Liver (tissue), 9 donors: ENCODE data around the gene AHR. TPM values are rescaled to one million over a fixed set of nuclear protein-coding genes. Genes with fewer than 3 reads are reported as not detected.

Experiments
- DNase-seq: peaks from one replicate; pipeline ENCODE4 v3.0.0-alpha.2; 2017; ENCODE audit warnings: low spot score
- H3K27ac ChIP-seq, 2 donors: one replicate each; pipeline ENCODE4 v1.7.0; 2013; ENCODE audit warnings: inconsistent platforms in 2 of 2, low read length in 2 of 2, control low read depth in 1 of 2, low read depth in 1 of 2, mild to moderate bottlenecking in 1 of 2
- H3K27me3 ChIP-seq, 4 donors: one replicate each; pipeline versions ENCODE4 v1.6.1 to v1.7.0; 2013; ENCODE audit warnings: low read length in 3 of 4, inconsistent platforms in 1 of 4, mild to moderate bottlenecking in 1 of 4, moderate library complexity in 1 of 4; ENCODE audit not compliant: control insufficient read depth in 4 of 4, insufficient read depth in 4 of 4
- H3K36me3 ChIP-seq, 4 donors: one replicate each; pipeline versions ENCODE4 v1.6.1 to v1.7.0; 2013; ENCODE audit warnings: low read length in 3 of 4, mild to moderate bottlenecking in 3 of 4, low read depth in 1 of 4, moderate library complexity in 1 of 4; ENCODE audit not compliant: control insufficient read depth in 4 of 4, insufficient read depth in 3 of 4
- H3K4me1 ChIP-seq, 4 donors: one replicate each; pipeline versions ENCODE4 v1.6.1 to v1.7.0; 2013; ENCODE audit warnings: low read length in 3 of 4, mild to moderate bottlenecking in 3 of 4, moderate library complexity in 1 of 4; ENCODE audit not compliant: control insufficient read depth in 4 of 4, insufficient read depth in 4 of 4
- H3K4me3 ChIP-seq, 3 donors: one replicate each; pipeline versions ENCODE4 v1.6.1 to v1.7.0; 2013; ENCODE audit warnings: low read length in 3 of 3, control low read depth in 1 of 3, low read depth in 1 of 3, mild to moderate bottlenecking in 1 of 3
- H3K9ac ChIP-seq, 2 donors: one replicate each; pipeline ENCODE4 v1.7.0; 2013; ENCODE audit warnings: low read length in 2 of 2, mild to moderate bottlenecking in 2 of 2, moderate library complexity in 2 of 2, control low read depth in 1 of 2, low read depth in 1 of 2
- H3K9me3 ChIP-seq, 4 donors: one replicate each; pipeline versions ENCODE4 v1.6.1 to v1.7.0; 2013; ENCODE audit warnings: low read length in 3 of 4; ENCODE audit not compliant: control insufficient read depth in 4 of 4
- ATF3 ChIP-seq: IDR thresholded peaks from 2 replicates; pipeline ENCODE4 v1.6.1; 2016; ENCODE audit warnings: antibody characterized with exemption
- CTCF ChIP-seq: fragments of 150-350 bp; IDR thresholded peaks from 2 replicates; pipeline ENCODE4 v1.5.1; 2017; ENCODE audit warnings: improper control_type of control experiment, low read depth, low read length; ENCODE audit not compliant: missing input control
- EGR1 ChIP-seq, 2 donors: IDR thresholded peaks; 2 replicates each; pipeline ENCODE4 v1.6.1; 2016 to 2018; ENCODE audit warnings: antibody characterized with exemption in 2 of 2, low read depth in 2 of 2
- FOXA1 ChIP-seq: IDR thresholded peaks from 2 replicates; pipeline ENCODE4 v1.6.1; 2016; ENCODE audit warnings: antibody characterized with exemption
- FOXA2 ChIP-seq: IDR thresholded peaks from 2 replicates; pipeline ENCODE4 v1.6.1; 2016; ENCODE audit warnings: antibody characterized with exemption
- GABPA ChIP-seq, 2 donors: IDR thresholded peaks in 1 of 2; conservative IDR thresholded peaks in 1 of 2; 2 replicates each; pipeline ENCODE4 v1.6.1; 2016; ENCODE audit warnings: antibody characterized with exemption in 2 of 2, mild to moderate bottlenecking in 1 of 2, moderate library complexity in 1 of 2
- HNF4G ChIP-seq: IDR thresholded peaks from 2 replicates; pipeline ENCODE4 v1.6.1; 2016; ENCODE audit warnings: antibody characterized with exemption
- JUND ChIP-seq, 2 donors: IDR thresholded peaks; 2 replicates each; pipeline ENCODE4 v1.6.1; 2016; ENCODE audit warnings: antibody characterized with exemption in 2 of 2
- NR2F2 ChIP-seq: IDR thresholded peaks from 2 replicates; pipeline ENCODE4 v1.6.1; 2016; ENCODE audit warnings: antibody characterized with exemption
- RAD21 ChIP-seq, 2 donors: IDR thresholded peaks; 2 replicates each; pipeline ENCODE4 v1.6.1; 2016; ENCODE audit warnings: antibody characterized with exemption in 2 of 2, mild to moderate bottlenecking in 2 of 2
- RXRA ChIP-seq, 2 donors: IDR thresholded peaks; 2 replicates each; pipeline ENCODE4 v1.6.1; 2017 to 2018; ENCODE audit warnings: antibody characterized with exemption in 2 of 2, mild to moderate bottlenecking in 1 of 2
- WGBS: extraction: QIAGEN DNeasy Blood & Tissue Kit; methylation state at CpG from one replicate; pipeline ENCODE4 v1.1.7; 2013; 5-methylcytosine and 5-hydroxymethylcytosine counted together
- polyA plus RNA-seq, 2 donors: library from polyadenylated mRNA; stranded (reverse) in 1 of 2; unstranded in 1 of 2; fragments of 200-250 nt in 1 of 2; fragments of >200 nt in 1 of 2; fragmentation: Nextera tagmentation in 1 of 2; extraction: Ambion mirVana in 1 of 2; gene quantifications; one replicate each; pipeline versions ENCODE4 v1.2.1 to v1.2.3, GENCODE V29; 2013 to 2015
- total RNA-seq, 2 donors: library from RNA; depleted of rRNA; stranded (reverse); fragments of >200 nt; gene quantifications; one replicate each; pipeline ENCODE4 v1.2.3, GENCODE V29; 2014
- TF ChIP-seq, protein P1 (sequence below): IDR thresholded peaks from 2 replicates; pipeline ENCODE4 v1.6.1; 2016; ENCODE audit warnings: antibody characterized with exemption
- TF ChIP-seq, protein P2 (sequence below): IDR thresholded peaks from 2 replicates; pipeline ENCODE4 v1.6.1; 2016; ENCODE audit warnings: antibody characterized with exemption
- TF ChIP-seq, protein P3 (sequence below): IDR thresholded peaks from 2 replicates; pipeline ENCODE4 v1.6.1; 2016; ENCODE audit warnings: antibody characterized with exemption, mild to moderate bottlenecking
- donor health status: healthy.
- donor health status: healthy.
- donor health status: healthy.
- donor health status: healthy.
- donor health status: healthy.

Gene AHR
- total and polyA plus RNA-seq, 4 donors = 9.9 to 61.2 (median 20.1) TPM

- TF ChIP-seq, protein P1, sequence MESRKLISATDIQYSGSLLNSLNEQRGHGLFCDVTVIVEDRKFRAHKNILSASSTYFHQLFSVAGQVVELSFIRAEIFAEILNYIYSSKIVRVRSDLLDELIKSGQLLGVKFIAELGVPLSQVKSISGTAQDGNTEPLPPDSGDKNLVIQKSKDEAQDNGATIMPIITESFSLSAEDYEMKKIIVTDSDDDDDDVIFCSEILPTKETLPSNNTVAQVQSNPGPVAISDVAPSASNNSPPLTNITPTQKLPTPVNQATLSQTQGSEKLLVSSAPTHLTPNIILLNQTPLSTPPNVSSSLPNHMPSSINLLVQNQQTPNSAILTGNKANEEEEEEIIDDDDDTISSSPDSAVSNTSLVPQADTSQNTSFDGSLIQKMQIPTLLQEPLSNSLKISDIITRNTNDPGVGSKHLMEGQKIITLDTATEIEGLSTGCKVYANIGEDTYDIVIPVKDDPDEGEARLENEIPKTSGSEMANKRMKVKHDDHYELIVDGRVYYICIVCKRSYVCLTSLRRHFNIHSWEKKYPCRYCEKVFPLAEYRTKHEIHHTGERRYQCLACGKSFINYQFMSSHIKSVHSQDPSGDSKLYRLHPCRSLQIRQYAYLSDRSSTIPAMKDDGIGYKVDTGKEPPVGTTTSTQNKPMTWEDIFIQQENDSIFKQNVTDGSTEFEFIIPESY = no peak
Observed at GRCh38 chr7:17333221-17333620, 34.8 kb downstream of the AHR start (continued).

DNA sequence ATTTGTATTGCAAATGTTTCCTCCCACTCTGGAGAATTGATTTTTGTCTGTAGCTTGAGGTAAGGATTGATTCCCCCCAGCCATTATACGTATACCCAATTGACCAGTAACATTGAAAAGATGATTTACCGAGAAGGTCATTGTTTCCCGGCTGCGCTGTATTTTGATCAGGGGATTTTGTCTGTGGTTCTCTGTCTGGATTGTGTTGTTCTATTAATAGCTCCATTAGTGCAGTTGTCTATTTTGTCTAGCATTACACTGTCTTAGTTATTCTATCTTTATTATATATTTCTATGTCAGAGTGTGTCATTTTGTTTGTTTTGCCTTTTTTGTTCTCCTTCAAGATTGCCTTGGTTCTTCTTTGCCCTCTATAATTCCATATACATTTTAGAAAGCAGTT is 37.7 kb downstream of the AHR start:
- Histone ChIP-seq H3K36me3 (peaks cover 0 to 56% (median 35%) of the 10 kb centered on the region in 4 donors), H3K27me3 (no peaks in the 10 kb centered on the region), H3K27ac (no peak overlapping the region), H3K9ac (no peak overlapping the region), H3K4me3 (no peak overlapping the region), H3K9me3 (no peaks in the 10 kb centered on the region), H3K4me1 (peaks cover 0 to 2% (median under 1%) of the 10 kb centered on the region in 4 donors)
- no peak for TF ChIP-seq RAD21 (IDR thresholded peaks at IDR 0.05)
- no peak for TF ChIP-seq CTCF
- no peak for TF ChIP-seq EGR1 (IDR thresholded peaks at IDR 0.05; ENCODE audit: low read depth in 2 of 2)
- TF ChIP-seq, protein P2, sequence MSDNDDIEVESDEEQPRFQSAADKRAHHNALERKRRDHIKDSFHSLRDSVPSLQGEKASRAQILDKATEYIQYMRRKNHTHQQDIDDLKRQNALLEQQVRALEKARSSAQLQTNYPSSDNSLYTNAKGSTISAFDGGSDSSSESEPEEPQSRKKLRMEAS = no peak
- TF ChIP-seq NR2F2 = no peak
- no peak for TF ChIP-seq HNF4G
- TF ChIP-seq GABPA (IDR thresholded peaks at IDR 0.05 in 1 of 2, conservative IDR thresholded peaks at IDR 0.05 in 1 of 2) = no peak
- no peak for TF ChIP-seq RXRA (IDR thresholded peaks at IDR 0.05)
- no peak for TF ChIP-seq FOXA1
- no peak for TF ChIP-seq JUND (IDR thresholded peaks at IDR 0.05)
- TF ChIP-seq ATF3 = no peak
- TF ChIP-seq, protein P1 = no peak
- TF ChIP-seq, protein P3, sequence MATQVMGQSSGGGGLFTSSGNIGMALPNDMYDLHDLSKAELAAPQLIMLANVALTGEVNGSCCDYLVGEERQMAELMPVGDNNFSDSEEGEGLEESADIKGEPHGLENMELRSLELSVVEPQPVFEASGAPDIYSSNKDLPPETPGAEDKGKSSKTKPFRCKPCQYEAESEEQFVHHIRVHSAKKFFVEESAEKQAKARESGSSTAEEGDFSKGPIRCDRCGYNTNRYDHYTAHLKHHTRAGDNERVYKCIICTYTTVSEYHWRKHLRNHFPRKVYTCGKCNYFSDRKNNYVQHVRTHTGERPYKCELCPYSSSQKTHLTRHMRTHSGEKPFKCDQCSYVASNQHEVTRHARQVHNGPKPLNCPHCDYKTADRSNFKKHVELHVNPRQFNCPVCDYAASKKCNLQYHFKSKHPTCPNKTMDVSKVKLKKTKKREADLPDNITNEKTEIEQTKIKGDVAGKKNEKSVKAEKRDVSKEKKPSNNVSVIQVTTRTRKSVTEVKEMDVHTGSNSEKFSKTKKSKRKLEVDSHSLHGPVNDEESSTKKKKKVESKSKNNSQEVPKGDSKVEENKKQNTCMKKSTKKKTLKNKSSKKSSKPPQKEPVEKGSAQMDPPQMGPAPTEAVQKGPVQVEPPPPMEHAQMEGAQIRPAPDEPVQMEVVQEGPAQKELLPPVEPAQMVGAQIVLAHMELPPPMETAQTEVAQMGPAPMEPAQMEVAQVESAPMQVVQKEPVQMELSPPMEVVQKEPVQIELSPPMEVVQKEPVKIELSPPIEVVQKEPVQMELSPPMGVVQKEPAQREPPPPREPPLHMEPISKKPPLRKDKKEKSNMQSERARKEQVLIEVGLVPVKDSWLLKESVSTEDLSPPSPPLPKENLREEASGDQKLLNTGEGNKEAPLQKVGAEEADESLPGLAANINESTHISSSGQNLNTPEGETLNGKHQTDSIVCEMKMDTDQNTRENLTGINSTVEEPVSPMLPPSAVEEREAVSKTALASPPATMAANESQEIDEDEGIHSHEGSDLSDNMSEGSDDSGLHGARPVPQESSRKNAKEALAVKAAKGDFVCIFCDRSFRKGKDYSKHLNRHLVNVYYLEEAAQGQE = no peak
- TF ChIP-seq FOXA2 = no peak
- 73% methylated on average over 4 of the region's 4 CpGs for WGBS
- DNase-seq = no peak
